ENCODE measurements around the gene CAMK2A.

CAMK2A gene

GRCh38 chr5:150315245-150315644 lies 25.7 kb upstream of the CAMK2A start:
- no peak for DNase-seq

DNA sequence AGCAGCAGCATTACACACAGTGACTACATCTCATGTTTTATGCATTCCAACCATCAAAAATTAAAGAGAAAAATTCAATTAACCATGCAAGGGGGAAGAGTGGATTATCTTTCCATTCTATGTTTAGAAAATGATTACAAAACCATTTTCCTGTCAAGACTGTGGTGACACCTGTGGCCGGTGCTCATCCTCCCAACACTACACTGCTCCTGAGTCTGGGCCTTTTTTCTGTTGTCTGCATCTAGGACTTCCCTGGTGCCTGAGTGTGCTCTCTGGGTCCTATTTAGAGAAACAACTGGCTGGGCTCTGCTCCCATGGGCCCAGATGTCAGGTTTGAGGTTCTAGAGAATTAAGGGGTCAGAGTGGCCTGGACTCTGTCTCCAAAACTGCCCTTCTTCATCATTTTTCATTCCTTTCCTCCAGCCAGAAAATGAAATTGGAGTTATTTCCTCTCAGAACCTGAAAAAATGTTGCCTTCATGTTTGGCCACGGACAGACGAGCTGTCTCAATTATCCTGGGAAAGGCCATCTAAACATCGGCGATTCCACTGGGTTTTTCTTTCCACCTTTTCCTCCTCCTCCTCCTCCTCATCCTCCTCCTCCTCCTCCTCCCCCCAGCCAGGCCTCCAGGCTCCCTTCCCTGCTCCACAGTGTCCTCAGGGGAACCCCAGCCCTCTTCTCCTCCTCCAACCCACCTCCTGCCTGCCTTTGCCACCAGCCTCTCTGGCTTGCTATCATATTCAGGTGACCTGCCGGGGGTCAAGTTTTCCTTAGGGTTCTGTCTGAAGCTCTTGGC lies 24.5 kb upstream of the CAMK2A start:
- no peak for DNase-seq

GRCh38 chr5:150313501-150313900 lies 23.9 kb upstream of the CAMK2A start:
- no peak for DNase-seq

DNA sequence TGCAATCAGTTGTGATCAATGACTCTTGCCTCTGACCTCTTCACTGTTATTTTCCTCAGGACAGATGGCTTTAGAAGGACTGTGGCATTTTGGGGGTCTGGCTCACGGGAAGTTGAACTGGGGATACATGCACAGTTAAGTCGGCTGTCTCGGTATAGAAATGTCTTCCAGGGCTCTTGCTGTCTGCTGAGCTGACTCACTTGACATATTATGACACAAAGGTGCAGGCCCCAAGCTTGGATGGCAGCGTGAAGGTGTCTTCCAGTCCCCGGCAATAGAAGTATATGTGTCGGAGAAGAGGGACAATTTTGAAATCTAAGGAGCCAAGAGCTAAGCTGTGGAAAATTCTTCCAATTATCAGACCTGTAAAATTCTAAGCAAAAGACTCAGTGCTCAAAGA lies 22.9 kb upstream of the CAMK2A start:
- DNase-seq: no peak

DNA sequence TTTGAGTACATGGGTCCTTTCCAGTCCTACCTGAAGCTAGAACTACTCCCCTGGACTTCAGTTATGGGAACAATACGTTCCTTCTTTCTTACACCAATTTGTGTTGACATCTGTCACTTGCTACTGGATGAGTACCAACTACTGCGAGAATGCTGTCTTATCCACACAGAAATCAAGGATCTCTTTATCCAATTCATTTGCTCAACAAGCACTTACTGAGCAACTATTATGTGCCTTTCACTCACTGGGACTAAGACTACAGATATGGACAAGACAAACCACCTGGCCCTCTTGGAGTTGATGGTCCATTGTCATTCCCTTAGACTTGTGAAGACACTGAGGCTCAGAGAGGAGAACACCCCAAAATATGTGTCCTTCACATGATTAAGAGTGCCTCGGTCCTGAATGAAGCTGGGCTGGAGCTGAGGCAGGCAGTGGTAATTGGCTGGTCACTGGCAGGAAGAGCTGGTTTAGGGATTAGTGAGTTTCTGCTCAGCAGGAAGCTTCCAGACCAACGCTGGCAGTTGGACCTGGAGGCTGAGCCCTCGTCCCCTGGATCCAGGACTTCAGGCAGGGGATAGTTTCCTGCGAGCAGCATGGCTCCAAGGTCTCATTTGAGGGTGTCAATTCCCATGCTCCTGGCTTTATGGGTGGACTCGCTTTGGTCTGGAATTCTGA lies 21.6 kb upstream of the CAMK2A start:
- no peak for DNase-seq

DNA sequence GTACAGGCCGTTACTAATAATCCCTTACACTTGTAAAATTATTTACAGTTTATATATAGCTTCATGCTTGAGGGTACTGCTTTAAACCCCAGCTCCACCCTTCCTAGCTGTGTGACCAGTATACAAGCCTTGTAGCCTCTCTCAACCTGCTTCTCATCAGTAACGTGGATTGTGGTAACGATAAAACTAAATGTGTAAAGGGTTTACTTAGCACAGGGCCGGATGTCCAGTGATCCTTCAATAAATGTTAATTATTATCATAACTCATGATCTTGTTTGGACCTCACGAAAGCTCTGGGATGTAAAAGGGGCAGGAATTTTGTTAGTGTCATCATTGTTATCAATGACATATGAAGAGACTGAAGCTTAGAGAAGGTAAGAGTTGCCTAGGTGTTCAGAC lies 20.7 kb upstream of the CAMK2A start:
- no peak for DNase-seq

DNA sequence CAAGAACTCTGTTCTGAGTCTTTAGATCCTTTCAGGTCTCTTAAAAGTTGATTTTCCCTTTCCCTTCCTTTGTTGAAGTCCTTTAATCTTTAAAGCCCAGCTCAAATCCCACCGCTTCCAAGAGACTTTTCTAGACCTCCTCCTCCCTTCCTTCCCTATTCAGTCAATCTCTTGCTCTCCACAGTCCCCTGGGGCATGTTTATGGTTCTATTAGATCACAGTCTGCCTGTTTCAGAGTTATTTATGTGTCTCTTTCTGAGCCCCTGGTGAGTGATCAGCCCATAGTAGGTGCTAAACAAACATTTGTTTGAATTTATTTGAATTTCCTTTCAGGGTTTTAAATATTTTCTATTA lies 20.3 kb upstream of the CAMK2A start:
- DNase-seq: no peak

DNA sequence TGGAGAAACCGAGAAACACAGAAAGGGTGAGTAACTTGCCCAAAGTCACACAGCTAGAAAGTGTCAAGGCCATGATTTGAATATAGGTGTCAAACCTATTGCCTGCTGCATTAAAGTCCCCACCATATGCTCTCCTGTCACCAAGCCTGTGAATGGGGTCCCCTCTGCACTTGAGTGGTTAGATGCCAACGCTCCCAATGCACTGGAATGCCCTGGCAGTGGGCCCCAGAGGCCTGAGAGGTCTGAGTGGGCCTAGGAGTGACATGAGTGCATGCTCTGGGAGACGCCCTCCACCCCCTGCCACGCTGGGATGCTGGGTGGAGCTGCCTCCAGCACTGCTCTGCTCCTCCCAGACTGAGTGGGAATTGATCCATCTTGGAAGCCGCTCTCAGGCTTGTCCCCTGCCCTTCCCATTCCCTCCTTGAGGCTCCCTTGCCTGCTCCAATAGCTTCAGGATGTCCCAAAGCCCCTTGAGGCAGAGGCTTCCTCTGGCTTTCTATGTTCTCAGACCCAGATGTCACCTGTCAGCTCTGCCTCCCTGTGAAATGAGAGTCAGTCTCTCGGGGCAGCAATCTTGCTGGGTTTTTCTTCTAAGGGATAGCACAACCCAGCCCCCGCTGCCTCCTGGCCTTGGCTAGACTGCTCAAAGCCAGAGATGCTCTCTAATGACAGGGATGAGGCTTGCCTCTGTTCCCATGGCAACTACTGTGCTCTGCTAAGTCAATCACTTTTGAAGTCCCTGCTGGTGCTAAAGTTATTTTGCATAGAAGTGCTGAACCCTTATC lies 19.7 kb upstream of the CAMK2A start:
- no peak for DNase-seq

- no peak for DNase-seq
These were observed 18.2 kb upstream of the CAMK2A start for GRCh38 chr5:150307617-150308426.

DNA sequence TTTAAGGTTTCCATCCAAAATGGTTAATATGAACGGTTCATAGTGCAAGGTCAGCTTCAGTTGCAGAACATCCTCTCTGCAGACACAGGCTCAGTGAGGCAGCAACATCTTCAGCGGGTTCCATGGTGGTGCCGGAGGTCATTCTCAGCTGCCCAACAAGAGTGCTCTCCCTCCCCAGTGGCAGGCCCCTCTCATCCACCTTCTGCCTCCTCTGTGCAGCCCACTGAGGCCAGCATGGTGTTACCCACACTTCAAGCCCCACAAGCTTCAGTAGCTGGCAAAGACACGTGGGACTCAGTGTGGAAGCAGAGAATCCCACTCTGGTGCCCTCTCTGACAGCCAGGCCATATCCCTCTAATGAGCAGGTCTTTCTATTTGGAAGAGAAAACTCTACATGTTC lies 17.2 kb upstream of the CAMK2A start:
- DNase-seq: no peak

GRCh38 chr5:150305557-150305956 lies 16.0 kb upstream of the CAMK2A start:
- DNase-seq: no peak

DNA sequence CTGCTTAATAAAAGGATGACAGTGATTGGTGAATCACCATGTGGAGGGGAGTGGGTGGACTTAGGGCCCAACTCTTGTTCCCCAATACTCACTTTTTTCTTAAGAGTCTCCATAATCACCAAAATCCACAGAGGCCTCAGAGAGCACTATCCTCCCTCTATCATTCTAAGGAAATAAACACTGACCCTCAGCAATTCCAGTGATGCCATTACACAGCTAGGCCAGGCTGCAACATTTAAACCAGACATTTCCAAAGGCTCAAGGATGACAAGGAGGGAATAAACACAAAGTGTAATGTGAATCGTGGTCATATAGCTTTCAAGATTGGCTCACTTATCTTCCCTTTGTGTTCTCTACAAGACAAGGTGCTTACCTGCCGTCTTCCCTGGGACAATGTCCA lies 15.5 kb upstream of the CAMK2A start:
- DNase-seq: no peak

GRCh38 chr5:150304481-150305081 lies 15.0 kb upstream of the CAMK2A start:
- no peak for DNase-seq

- no peak for DNase-seq
These were observed 14.2 kb upstream of the CAMK2A start for GRCh38 chr5:150303660-150304386.

DNA sequence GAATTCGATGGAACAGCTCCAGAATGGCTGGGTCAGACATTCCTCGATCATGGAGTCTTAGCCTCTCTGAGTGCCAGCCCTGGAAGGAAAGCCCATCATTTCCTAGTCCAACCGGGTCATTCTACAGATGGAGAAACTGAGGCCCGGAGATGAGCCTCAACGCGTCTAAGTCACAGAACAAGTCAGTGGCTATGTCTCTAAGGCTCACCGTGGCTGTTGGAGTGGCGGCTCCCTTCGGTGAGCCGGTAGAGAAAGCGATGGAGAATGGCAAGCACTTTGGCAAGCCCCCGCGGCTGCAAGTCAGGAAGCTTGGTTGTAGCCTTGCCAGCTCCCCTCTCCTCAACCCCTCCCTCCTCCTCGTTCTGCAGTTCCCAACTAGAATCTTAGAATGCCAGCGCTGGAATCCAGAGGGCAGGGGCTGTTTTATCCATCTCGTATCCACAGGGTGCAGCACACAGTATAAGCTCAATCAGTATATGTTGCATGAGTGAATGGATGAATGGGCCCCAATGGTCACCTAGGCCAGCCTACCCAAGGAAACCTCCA lies 13.6 kb upstream of the CAMK2A start:
- DNase-seq: no peak

DNA sequence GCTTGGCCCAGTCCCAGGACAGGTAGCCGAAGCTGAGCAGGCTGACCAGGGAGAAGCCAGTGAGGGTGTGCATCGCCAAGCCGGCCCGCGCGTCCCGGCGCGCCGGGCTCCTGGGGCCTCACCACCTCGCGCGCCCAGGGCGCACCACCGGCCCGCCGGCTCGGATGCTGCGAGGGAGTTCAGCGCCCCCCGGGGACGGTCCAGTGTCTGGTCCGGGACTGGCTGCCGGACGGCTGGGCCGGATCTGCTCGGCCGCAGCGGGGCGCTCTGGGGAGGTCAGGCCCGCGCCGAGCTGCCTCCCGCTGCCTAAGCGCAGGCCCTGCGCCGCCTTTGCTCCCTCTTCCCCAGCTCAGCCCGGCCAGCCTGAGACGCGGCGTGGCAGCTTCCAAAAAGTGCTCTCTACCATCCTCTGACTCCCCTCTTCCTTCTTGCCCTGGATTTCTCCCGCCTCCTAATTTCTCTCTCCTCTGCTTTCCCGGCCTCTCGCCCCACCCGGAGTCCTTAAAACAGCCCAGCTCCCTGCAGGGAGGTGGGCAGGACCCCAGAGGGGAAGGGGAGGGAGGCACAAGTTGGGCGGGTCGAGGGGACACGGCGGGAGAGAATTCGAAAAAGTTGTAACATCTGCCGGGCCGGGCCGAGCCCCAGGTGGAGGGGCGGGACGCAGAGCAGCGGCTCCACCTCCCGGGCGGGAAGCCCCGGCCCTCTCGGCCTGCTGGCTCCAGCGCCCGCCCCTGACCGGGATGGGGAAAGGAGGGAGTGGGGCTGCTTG lies 12.9 kb upstream of the CAMK2A start, which contains the start of gene ARSI:
TSS of gene ARSI (minus strand) at position 605 of the 769 bp plus-strand sequence. CDS start at position 73, 532 bp downstream.
- no peak for DNase-seq

DNA sequence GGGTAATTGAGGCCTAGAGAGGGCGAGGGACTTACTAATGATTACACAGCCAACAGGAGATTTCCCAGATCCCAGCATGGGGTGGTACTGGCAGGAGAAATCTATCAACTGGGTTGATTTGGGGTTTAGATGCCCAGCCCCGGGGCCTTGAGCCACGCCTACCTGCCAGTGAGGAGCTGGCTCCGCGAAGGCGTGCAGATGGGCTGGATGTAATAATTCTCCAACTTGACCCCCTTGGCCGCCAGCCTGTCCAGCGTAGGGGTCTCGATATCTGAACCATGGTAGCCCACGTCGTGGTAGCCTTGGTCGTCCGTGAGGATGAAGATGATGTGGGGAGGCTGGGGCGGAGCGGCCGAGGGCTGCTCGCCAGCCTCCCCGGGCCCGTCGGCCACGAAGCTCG lies 12.3 kb upstream of the CAMK2A start:
- no peak for DNase-seq

- DNase-seq: no peak
These were observed 11.6 kb upstream of the CAMK2A start for GRCh38 chr5:150301170-150301505.

DNA sequence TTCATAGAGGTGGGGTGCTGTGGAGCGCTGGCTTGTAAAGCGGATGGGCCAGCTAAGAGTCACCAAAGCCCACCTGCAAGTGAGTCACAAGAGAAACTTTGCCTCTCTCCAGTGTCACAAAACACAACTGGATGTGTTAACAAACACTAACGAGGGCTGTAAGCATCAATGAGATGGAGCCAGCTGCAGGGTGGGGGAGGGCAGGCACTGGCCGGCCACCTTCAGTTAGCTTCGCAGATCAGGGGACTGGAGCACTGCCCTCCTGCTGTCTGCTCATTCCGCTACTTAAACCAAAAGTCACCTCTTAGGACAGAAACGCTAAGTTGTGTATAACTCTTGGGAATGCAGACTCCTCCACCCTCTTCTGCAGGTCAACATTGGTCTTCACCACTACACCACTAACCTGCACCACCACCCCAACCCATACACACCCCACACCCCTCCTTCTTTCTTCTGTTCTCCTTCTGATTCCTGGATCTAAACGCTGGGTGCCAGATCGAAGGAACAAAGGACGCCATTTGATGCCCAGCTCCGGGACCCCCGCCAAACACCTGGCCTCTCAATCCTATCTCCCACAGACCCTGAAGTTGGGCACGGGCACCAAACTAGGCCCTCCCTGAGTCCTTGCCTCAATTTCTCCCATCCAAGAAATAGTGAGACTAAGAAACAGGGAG lies 11.1 kb upstream of the CAMK2A start:
- no peak for DNase-seq
